CD14-positive monocyte (primary cell): ENCODE results near the gene WIPI1. TPM values are rescaled to one million over a fixed set of nuclear protein-coding genes. Genes with fewer than 3 reads are reported as not detected.
A peak's percentile ranks its signal among the peaks of the same experiment; 100 is the strongest.

ENCODE experiments used
- DNase-seq, 3 donors: peaks; one replicate each; pipeline ENCODE4 v3.0.0-alpha.2; 2011 to 2022
- H2AFZ ChIP-seq: 2 replicates; pipeline ENCODE4 v1.6.0; 2012; ENCODE audit warnings: mild to moderate bottlenecking, low read depth, low read length, inconsistent platforms; ENCODE audit not compliant: insufficient read depth, poor library complexity, severe bottlenecking
- H3K27ac ChIP-seq, 2 donors: 1 replicate in 1 of 2; 2 replicates in 1 of 2; pipeline ENCODE4 v1.5.1; 2012 to 2013; ENCODE audit warnings: low read length in 2 of 2, control low read depth in 1 of 2, inconsistent platforms in 1 of 2, low read depth in 1 of 2, mild to moderate bottlenecking in 1 of 2
- H3K27me3 ChIP-seq, 2 donors: one replicate each; pipeline versions ENCODE4 v1.6.0 to v1.6.1; 2011 to 2013; ENCODE audit warnings: low read length in 2 of 2; ENCODE audit not compliant: control insufficient read depth in 2 of 2, insufficient read depth in 2 of 2
- H3K36me3 ChIP-seq, 2 donors: replicated peaks in 1 of 2; 1 replicate in 1 of 2; 2 replicates in 1 of 2; pipeline versions ENCODE4 v1.5.1 to v1.6.1; 2012 to 2013; ENCODE audit warnings: low read length in 2 of 2, control low read depth in 1 of 2, inconsistent platforms in 1 of 2, mild to moderate bottlenecking in 1 of 2; ENCODE audit not compliant: insufficient read depth in 2 of 2, control insufficient read depth in 1 of 2
- H3K4me1 ChIP-seq, 2 donors: 1 replicate in 1 of 2; 2 replicates in 1 of 2; pipeline versions ENCODE4 v1.5.1 to v1.6.1; 2012 to 2013; ENCODE audit warnings: low read length in 2 of 2, control low read depth in 1 of 2, inconsistent platforms in 1 of 2, mild to moderate bottlenecking in 1 of 2, moderate library complexity in 1 of 2; ENCODE audit not compliant: insufficient read depth in 2 of 2, control insufficient read depth in 1 of 2
- H3K4me2 ChIP-seq: replicated peaks from 2 replicates; pipeline ENCODE3; 2012; ENCODE audit warnings: low read length, moderate library complexity, mild to moderate bottlenecking; ENCODE audit not compliant: poor library complexity, severe bottlenecking; ENCODE audit errors: extremely low read depth
- H3K4me3 ChIP-seq, 3 experiments: fragments of 200-600 bp in 1 of 3; sonication (generic) in 1 of 3; replicated peaks in 1 of 3; 1 replicate in 2 of 3; 2 replicates in 1 of 3; pipeline ENCODE4 v1.5.1; 2011 to 2013; ENCODE audit warnings: low read length in 3 of 3, mild to moderate bottlenecking in 3 of 3, control low read depth in 2 of 3, low read depth in 2 of 3, inconsistent platforms in 1 of 3, moderate library complexity in 1 of 3
- H3K79me2 ChIP-seq: 2 replicates; pipeline ENCODE4 v1.6.0; 2012; ENCODE audit warnings: mild to moderate bottlenecking, control low read depth, inconsistent platforms, low read length, moderate library complexity; ENCODE audit not compliant: insufficient read depth
- H3K9ac ChIP-seq: 2 replicates; pipeline ENCODE4 v1.6.0; 2017; ENCODE audit warnings: low read length, mild to moderate bottlenecking; ENCODE audit not compliant: insufficient read depth, poor library complexity, severe bottlenecking
- H3K9me3 ChIP-seq, 2 donors: replicated peaks in 1 of 2; 1 replicate in 1 of 2; 2 replicates in 1 of 2; pipeline versions ENCODE4 v1.5.1 to v1.6.1; 2012 to 2013; ENCODE audit warnings: low read length in 2 of 2, control low read depth in 1 of 2; ENCODE audit not compliant: control insufficient read depth in 1 of 2, insufficient read depth in 1 of 2
- H4K20me1 ChIP-seq: 2 replicates; pipeline ENCODE4 v1.6.0; 2012; ENCODE audit warnings: mild to moderate bottlenecking, low read length, control low read depth, moderate library complexity; ENCODE audit not compliant: insufficient read depth
- H3K27ac Mint-ChIP-seq, 7 donors: one replicate each; pipeline ENCODE4 v1.8.0; 2020; ENCODE audit warnings: mild to moderate bottlenecking in 7 of 7, mixed read lengths in 7 of 7, moderate library complexity in 6 of 7, inconsistent platforms in 2 of 7
- H3K27me3 Mint-ChIP-seq, 3 donors: one replicate each; pipeline ENCODE4 v1.8.0; 2021 to 2022; ENCODE audit warnings: low read depth in 3 of 3, mild to moderate bottlenecking in 3 of 3, mixed read lengths in 3 of 3, moderate library complexity in 3 of 3, inconsistent platforms in 1 of 3
- H3K36me3 Mint-ChIP-seq, 2 donors: one replicate each; pipeline ENCODE4 v1.8.0; 2020; ENCODE audit warnings: mixed read lengths in 2 of 2, inconsistent platforms in 1 of 2, mild to moderate bottlenecking in 1 of 2
- H3K4me1 Mint-ChIP-seq: one replicate; pipeline ENCODE4 v1.8.0; 2020; ENCODE audit warnings: mild to moderate bottlenecking, mixed read lengths
- H3K4me3 Mint-ChIP-seq, 2 donors: one replicate each; pipeline ENCODE4 v1.8.0; 2020; ENCODE audit warnings: mild to moderate bottlenecking in 2 of 2, mixed read lengths in 2 of 2, moderate library complexity in 1 of 2
- H3K9me3 Mint-ChIP-seq, 7 donors: one replicate each; pipeline ENCODE4 v1.8.0; 2020 to 2022; ENCODE audit warnings: mixed read lengths in 7 of 7, mild to moderate bottlenecking in 6 of 7, moderate library complexity in 6 of 7, inconsistent platforms in 2 of 7
- CTCF ChIP-seq: fragments of 200-600 bp; IDR thresholded peaks from one replicate; pipeline ENCODE4 v1.8.0; 2022; ENCODE audit warnings: antibody characterized with exemption, mild to moderate bottlenecking
- WGBS: methylation state at CpG from one replicate; pipeline ENCODE4 v1.1.5; 2013; ENCODE audit warnings: missing lambda C conversion rate; ENCODE audit not compliant: insufficient coverage; 5-methylcytosine and 5-hydroxymethylcytosine counted together
- intact Hi-C, 2 donors: fragments of 100-400 bp; cut with micrococcal nuclease; formaldehyde crosslinking; loops; one replicate each; pipeline versions ENCODE4 v1.15.0 to v1.15.1; 2023
- polyA plus RNA-seq, 3 donors: library from polyadenylated mRNA; depleted of rRNA in 1 of 3; unstranded in 2 of 3; stranded (reverse) in 1 of 3; fragments of 300-500 nt in 2 of 3; fragments of >200 nt in 1 of 3; fragmentation: Illumina TruSeq in 2 of 3; gene quantifications; 1 replicate in 2 of 3; 2 replicates in 1 of 3; pipeline ENCODE4 v1.2.3, GENCODE V29; 2012 to 2021

The WIPI1 gene
- polyA plus RNA-seq, 3 donors = 19.9 to 31.9 (median 22.1) TPM

GRCh38 chr17:68431661-68432071 lies 25.6 kb downstream of the WIPI1 start:
- Histone ChIP-seq H3K79me2 (no peaks in the 10 kb centered on the region), H3K9ac (no peak overlapping the region), H4K20me1 (no peaks in the 10 kb centered on the region), H3K4me1 (peaks cover 7 to 8% of the 10 kb centered on the region in 2 donors), H3K36me3 (peaks cover 76 to 92% of the 10 kb centered on the region in 2 donors), H3K27ac (no peak overlapping the region), H3K9me3 (no peaks in the 10 kb centered on the region), H3K4me3 (no peak overlapping the region), H2AFZ (no peak overlapping the region), H3K4me2 (no peak overlapping the region), H3K27me3 (no peaks in the 10 kb centered on the region)
- H3K9me3 Mint-ChIP-seq = peaks cover 0 to 2% (median 0%) of the 10 kb centered on the region in 7 donors
- H3K4me1 Mint-ChIP-seq = peaks cover 9% of the 10 kb centered on the region
- WGBS = 64% methylated on average over 13 of the region's 15 CpGs
- peak overlapping the region in 1 of 7 donors; percentile 4 for H3K27ac Mint-ChIP-seq
- H3K4me3 Mint-ChIP-seq = no peak overlapping the region
- H3K36me3 Mint-ChIP-seq = peaks cover 82 to 93% of the 10 kb centered on the region in 2 donors
- intact Hi-C loops = loop anchor here in 1 of 2 donors (5.0 kb wide), 1 partner anchor 34 kb away; no protein-coding TSS in a partner anchor
- peak; percentile 24 for TF ChIP-seq CTCF
- no peak for DNase-seq
- H3K27me3 Mint-ChIP-seq = peaks cover 0 to 5% (median 4%) of the 10 kb centered on the region in 3 donors

DNA sequence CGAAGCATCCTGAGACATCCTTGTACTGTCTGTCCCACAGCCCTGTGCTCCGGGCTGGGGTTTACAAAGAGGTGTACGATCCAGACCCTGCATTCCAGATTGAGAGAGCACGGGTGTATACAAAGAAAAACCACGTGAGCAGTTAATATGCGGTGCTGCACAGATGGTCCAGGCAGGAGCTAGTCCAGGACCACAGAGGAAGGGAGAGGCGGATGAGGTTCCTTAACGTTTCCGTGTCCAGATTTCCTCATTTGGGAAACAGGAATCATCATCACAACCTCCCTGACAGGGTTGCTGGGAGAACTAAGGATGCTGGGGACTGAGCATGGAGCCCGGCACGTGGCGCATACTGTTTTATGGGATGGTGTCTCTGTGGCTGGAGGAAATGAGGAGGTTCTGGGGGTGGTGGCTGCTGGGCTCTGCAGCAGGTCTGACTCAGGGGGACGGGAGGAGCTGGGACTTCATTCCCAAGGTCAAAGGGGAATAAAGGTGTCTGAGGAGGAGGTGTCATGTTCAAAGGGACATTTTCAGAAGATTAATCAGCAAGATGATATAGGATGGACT lies 26.2 kb downstream of the WIPI1 start:
- intact Hi-C loops = loop anchor here in 1 of 2 donors (5.0 kb wide), 1 partner anchor 34 kb away; no protein-coding TSS in a partner anchor
- 93% methylated on average over 10 of the region's 13 CpGs for WGBS

More for the DNA sequence above, 26.2 kb downstream of the WIPI1 start:
- H3K27ac Mint-ChIP-seq = peak overlapping the region in 1 of 7 donors; percentile 48
- Histone ChIP-seq H3K4me1 (peaks cover 2% of the 10 kb centered on the region in 2 donors), H4K20me1 (no peaks in the 10 kb centered on the region), H3K9me3 (no peaks in the 10 kb centered on the region), H3K36me3 (peaks cover 79 to 98% of the 10 kb centered on the region in 2 donors), H2AFZ (no peak overlapping the region), H3K4me2 (no peak overlapping the region), H3K4me3 (no peak overlapping the region), H3K9ac (no peak overlapping the region), H3K79me2 (no peaks in the 10 kb centered on the region), H3K27me3 (no peaks in the 10 kb centered on the region), H3K27ac (no peak overlapping the region)
- TF ChIP-seq CTCF = no peak
- no peak for DNase-seq
- no peak overlapping the region for H3K4me3 Mint-ChIP-seq
- H3K4me1 Mint-ChIP-seq = peaks cover 3% of the 10 kb centered on the region
- H3K9me3 Mint-ChIP-seq = peaks cover 0 to 2% (median 0%) of the 10 kb centered on the region in 7 donors
- H3K27me3 Mint-ChIP-seq = peaks cover 0 to 6% (median 5%) of the 10 kb centered on the region in 3 donors
- peaks cover 83 to 93% of the 10 kb centered on the region in 2 donors for H3K36me3 Mint-ChIP-seq
